Measurements from ENCODE around the gene SPEM1.

The SPEM1 gene

DNA sequence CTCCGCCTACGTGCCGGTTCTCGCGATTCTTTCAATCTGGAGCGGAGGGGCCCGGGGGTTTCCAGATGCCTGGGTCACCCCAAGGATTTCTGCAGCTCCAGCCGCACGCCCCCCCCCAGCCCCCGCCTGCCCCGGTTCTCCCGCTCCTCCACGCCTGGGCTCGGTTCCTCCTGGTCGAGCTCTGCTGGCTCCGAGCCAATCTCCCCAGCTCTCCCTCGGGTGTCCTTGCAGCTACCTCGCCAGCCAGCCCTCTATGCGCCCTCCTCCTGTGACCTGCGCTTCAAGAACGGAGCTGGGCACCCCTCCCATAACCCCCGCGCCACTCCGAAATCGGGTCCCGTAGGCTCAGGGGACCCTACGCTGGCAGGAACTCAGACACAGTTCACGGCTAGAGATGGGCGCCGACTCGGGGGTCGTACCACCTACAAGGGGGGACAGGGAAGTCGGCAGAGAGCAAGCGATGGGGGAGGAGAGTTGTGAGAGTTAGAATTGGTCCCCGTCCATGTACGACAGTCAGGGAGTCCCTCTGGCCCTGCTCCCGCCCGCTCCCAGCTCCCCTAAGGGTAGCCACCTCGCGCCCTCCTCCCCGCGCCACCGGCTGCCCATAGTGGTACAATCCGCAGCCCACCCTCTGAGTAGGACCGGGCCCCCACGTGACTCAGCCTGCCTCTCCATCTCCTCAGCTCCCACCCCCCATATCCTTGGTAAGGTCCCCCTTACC is 20.1 kb downstream of the SPEM1 start:
- DNase-seq (ENCODE audit: low read depth in 2 of 2), result no peak

DNA sequence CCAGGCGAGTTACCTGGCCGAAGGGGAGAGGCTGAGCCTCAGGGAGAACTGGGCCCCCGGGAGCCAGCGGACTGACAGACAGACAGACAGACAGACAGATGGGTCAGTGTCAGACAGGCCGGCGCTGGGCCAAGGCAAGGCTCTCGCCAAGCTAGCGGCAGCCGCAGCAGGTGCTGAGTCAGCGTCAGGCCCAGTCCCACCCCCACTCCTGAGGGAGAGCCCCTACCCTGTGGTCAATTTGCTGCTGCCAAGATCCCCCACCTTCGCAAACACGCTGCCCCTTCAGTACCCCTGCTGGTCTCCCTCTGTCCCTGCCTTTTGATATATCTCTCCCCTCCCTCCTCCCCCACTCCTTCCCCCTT is 20.7 kb downstream of the SPEM1 start:
- DNase-seq (ENCODE audit: low read depth in 2 of 2), result no peak

DNA sequence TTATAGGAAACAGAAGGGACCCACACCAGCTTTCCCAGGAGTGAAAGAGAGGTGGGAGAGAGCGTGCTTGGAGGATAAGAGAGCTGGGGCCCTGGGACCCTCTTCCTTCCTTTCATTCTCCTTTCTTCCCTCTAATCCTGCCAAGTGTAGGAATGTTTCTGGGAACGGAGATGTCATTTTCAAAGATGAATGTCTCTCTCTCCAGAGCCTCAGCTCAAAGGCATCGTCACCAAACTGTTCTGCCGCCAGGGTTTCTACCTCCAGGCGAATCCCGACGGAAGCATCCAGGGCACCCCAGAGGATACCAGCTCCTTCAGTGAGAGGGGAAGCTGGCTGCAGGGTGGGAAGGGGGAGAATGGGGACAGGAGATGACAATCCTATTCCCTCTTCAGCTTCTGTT is 21.1 kb downstream of the SPEM1 start:
- DNase-seq (ENCODE audit: low read depth in 2 of 2), result no peak

DNA sequence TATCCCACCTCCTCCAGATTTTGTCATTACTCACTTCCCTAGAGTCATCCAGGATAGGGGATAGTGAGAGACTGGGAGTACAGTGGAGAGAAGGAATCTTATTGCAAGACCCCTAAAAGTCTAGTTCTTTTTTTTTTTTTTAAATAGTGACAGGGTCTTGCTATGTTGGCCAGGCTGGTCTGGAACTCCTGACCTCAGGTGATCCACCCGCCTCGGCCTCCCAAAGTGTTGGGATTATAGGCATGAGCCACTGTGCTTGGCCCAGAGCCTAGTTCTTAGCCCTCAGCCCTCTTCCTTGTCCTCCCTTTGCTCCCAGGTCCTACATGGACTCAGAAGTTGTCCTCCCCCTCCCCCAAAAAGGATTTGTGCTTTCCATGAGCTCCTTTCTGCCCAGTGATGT is 22.0 kb downstream of the SPEM1 start:
- DNase-seq (ENCODE audit: low read depth in 2 of 2), result no peak

DNA sequence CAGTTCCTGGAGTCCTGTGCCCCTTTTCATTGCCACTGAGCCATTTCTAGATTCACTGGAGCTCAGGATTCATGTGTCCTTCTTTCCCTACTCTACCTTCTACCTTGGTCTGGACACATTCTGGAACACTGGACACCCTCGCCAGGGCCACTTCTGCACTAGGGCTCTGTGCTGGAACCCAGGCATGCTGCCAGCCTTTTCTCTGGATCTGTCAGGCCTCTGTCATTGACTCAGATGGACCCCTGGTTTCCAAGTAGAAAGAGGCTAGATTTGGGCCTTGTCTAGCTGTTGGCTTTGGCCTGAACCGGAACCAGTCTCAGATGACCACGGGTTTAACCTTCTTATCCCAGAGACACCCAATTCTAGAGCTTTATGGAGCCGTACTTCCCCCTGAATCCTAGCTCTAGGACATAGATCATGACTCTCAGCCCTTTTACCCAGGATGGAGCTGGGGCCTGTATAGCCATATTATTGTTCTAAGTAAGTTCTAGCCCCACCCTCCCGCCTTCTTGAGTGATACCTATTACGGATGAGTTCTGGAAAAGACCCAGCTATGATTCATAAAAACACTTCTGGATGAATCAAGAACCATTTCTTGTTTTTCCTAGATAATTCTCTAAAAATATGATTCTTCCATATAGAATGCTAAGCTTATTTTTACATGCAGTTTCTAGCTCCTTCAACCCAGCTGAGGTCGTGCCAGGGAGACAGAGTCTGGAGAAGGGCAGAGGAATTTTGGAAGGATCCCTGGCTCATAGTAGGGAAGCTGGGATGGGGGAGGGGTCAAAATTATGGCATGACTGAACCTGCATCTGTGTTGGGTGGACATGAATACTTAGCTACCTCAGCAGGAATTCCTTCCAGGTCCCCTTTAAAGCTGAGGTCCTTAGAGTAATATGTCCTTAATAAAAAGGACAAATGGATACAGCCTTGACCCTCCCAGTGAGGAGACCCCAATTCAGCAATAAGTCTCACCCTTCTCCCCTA is 23.7 kb downstream of the SPEM1 start:
- DNase-seq (ENCODE audit: low read depth in 2 of 2), result no peak

DNA sequence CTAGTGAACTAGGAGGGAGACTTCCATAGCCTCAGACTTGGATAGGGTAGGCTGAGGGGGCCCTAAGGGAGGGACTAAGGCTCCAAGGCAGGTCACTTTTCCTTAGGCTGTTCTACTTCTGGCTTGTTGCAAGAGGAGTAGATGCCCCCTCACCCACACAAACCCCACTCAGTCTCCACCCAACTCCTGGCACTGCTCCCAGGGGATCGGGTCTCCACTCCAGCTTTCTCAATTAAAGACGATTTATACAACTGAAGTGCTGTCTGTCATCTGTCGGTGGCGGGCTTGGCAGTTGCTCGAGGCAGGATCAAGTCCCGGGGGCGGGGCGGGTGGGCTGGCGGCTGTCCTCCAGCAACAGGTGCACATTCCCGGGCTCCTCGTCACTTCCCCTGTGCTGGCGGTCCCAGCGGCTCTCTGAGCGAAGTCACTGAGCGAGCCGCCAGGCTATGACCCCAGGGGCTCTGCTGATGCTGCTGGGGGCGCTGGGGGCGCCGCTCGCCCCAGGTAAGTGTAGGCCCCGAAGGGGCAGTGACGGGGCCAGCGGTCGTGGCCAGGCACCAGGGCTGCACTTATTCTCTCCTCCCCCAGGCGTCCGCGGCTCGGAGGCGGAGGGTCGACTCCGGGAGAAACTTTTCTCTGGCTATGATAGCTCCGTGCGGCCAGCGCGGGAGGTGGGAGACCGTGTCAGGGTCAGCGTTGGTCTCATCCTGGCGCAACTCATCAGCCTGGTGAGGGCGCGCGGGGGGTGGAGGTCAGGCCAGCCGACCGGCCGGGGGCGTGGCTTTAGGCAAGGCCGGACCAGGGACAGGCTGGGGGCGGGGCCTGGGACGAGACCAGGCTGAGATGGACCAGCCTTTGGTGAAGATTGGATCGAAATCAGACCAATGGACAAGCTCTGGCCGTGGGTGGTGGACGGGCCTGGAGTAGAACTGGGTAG is 24.8 kb downstream of the SPEM1 start, which contains the start of gene CHRNB1:
Gene CHRNB1, plus strand, starts transcription at position 380 of the 937 bp plus-strand sequence. Its CDS starts 67 bp downstream, at position 447.
- no peak for DNase-seq (ENCODE audit: low read depth in 2 of 2)

DNA sequence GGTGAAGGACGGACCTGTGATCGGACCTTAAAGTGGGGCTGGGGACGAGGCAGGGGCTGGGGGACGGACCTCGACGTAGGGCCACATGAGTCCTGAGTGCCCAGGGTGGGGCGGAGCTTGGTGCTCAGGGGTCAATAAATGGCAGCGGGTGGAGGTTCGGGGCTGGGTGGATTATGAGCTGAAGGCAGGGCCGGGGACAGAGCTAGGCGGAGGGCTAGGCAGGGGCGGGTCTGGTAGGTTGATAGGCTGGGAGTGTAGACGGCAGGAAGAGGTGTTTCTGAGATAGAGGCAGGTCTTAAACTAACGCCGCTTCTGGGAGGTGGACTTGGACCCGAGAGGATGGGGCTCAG is 25.5 kb downstream of the SPEM1 start:
- DNase-seq (ENCODE audit: low read depth in 2 of 2), result no peak

DNA sequence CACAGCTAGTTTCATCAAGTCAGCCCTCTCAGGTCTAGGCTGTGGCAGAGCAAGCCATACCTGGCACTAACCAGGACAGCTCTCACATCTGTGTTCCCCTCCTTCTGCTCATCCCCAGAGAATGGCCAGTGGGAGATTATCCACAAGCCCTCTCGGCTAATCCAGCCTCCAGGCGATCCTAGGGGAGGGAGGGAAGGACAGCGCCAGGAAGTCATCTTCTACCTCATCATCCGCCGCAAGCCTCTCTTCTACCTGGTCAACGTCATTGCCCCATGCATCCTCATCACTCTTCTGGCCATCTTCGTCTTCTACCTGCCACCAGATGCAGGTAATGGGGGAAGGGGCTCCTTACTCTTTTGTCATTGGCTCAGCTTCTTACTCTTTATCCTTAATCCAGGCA is 28.3 kb downstream of the SPEM1 start:
- no peak for DNase-seq (ENCODE audit: low read depth in 2 of 2)

DNA sequence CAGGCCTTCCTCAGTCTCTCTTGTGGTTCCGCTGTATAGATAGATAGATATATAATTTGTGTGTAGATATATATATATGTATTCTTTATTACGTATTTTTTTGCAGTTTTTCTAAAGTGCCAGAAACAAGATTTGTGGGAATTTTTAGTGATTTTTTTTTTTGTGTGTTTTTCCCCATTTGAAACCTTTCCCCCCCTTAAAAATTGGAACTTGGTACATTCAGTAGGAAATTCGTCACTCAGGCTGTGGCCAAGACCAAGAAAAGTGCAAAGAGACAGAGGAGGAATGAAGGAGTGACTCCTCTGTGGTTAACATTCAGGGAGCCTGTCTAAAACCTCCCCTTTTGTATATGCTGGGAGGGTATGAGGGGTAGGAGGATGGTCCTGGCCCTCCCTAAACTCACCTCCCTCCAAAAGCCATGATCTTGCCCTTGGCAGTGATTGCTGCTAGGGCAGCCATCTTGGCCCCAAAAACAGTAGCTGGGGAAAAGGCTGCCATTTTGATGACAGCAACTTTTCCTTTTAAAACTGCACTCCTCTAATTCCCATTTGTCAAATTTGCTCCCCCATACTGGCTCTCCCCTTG is 39.9 kb downstream of the SPEM1 start:
- DNase-seq (ENCODE audit: low read depth in 2 of 2), result no peak

DNA sequence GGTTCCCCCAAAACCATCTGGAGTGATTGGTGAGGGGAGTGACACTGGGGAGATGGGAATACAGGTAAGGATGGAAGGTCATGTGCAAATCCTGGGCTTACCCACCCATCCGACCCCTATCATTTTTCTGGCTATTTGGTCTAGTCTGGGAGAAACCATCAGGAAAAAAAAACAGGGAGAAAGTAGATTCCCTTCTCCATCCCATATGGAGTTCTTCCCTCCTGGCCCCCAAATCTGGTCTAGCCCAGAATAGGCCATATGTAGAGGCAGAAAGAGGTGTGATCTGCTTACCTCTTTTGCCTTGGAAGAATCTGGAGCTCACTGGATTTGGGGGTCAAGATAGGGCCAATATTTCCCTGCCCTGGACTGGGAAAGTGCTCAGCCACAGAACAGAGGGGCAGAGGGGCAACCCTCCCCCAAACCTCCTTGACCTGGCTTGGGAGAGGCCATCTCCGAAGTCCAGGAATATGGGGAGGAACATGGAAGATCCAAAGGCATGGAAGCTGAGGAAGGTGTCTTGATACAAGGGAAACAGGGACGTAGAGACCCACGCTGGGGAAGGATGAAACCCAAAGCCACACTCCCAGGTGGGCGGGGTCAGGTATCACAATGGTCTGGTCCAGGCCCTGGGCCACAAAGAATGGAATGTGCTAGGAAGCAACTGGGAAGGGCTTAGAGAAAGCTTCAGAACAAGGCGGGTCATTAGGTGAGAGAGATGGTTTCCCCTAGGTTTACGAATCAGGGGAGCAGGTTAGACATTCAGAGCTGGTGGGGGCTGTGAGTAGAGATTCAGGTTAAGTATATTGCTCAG is 40.9 kb downstream of the SPEM1 start:
- no peak for DNase-seq (ENCODE audit: low read depth in 2 of 2)

DNA sequence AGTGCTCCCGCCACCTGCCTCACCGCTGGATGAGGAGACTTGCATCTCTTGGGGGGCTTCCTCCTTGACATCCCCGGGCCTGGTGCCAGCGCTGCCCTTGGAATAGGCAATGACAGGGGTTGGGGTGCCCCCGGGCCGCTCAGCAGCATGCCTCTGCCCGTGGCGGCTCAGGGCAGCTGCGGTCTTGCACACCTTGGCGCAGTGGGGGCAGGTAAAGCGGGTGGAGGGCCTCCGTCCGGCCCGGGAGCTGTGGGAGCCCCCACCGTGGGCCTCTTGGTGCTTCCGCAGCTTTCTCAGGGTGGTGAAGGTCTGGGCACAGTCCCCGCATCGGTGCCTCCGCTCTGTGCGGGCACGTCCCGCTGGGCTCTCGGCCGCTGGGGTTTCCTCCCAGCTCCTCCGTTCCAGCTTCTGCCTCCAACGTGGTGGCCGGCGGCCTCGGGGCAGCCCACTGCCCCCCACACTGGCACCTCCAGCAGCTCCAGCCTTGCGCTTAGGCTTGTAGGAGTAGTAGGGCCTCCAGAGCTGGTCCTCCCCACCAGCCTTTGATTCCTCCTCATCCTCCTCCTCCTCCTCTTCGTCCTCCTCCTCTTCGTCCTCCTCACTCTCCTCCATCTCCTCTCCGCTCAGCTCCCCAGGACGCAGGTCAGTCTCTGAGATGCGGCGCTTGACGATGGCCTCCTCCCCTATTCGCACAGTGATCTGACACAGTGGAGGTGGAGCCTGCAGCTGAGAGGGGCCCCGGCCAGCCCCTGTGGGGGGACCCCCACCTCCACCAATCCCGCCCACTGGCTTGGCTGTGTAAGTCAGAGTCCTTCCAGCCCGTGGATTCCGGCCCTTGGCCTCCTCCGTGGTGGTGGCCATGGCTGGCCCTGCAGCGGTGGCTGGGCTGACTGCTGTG is 42.6 kb downstream of the SPEM1 start:
- no peak for DNase-seq (ENCODE audit: low read depth in 2 of 2)

DNA sequence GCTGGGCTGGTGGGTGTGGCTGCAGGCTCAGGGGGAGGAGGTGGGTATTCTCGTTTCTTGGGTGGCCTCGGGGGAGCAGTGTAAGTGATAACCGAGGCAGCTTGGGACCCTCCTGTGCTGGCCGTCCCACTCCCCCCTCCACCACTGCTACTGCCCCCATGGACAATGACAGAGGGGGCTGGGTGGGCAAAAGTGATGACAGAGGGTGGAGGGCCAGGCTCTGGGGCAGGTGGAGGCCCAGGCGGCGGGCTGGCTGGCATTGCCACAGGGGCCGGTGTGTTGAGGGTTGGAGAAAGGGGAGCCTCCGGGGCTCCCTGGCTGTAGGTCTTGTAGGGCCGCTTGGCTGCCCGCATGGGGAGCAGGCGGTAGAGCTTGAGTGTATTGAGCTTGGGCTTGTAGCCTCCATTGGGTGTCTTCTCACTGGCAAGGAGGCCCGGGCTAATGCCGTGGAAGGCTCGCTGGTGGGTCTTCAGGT is 43.3 kb downstream of the SPEM1 start:
- DNase-seq (ENCODE audit: low read depth in 2 of 2), result no peak

DNA sequence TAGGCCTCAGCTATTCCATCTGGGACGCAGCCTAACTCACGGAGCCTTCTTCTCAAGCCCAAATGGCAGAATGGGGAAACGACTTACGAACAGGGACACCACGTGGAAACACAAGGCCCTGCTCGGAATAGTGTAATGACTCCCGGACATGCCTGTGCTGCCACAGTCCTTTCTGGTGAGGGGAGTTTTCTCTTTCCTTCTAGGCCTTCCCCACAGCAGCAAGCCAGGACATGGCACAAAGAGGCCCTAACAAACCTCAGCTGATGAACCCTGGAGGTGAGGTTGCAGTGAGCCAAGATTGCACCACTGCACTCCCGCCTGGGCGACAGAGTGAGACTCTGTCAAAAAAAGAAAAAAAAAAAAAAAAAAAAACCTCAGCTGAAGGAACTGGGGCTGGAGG is 44.0 kb downstream of the SPEM1 start:
- DNase-seq (ENCODE audit: low read depth in 2 of 2), result no peak

DNA sequence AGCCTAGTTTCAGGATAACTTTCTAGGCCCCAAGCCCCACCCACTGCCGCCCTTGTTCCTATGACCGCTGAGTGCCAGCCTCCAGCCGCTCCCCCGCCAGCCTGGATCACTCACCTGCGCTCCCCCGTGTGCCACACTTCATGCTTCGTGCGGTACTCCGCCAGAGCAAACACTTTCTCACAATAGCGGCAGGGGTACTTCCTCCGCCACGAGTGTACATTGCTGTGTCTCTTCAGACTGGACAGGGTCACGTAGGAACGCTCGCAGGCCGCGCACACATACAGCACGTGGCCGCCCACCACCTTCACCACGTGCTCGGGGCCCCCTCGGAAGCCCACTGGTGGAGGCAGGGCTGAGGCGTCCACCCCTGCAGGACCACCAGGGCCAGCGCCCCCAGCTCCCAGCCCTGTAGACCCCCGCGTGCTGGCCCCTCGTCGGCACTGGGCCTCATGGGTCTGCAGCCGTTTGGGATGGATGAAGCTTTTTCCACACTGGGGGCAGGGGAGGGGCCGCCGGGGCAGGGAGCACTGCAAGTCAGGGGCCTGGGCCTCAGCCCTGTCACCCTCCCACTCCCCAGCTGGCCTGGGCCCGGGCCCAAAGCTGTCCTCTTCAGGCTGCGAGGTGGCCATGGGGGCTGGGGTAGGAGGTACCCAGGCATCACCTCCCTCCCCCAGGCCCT is 45.6 kb downstream of the SPEM1 start:
- DNase-seq (ENCODE audit: low read depth in 2 of 2), result no peak

DNA sequence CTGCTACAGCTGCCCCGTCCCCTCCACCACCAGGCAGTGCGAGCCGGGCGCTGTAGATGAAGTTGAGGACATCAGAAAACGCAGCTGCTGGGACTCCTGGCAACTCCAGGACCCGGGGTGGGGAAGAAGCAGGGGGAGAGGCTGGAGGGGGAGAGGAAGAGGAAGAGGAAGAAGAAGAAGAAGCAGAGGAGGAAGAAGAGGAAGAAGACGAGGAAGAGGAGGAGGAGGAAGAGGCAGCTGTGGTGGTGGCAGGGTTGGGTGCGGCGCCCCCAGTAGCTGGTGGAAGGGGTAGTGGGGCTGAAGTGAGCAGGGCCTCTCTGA is 46.2 kb downstream of the SPEM1 start:
- no peak for DNase-seq (ENCODE audit: low read depth in 2 of 2)

DNA sequence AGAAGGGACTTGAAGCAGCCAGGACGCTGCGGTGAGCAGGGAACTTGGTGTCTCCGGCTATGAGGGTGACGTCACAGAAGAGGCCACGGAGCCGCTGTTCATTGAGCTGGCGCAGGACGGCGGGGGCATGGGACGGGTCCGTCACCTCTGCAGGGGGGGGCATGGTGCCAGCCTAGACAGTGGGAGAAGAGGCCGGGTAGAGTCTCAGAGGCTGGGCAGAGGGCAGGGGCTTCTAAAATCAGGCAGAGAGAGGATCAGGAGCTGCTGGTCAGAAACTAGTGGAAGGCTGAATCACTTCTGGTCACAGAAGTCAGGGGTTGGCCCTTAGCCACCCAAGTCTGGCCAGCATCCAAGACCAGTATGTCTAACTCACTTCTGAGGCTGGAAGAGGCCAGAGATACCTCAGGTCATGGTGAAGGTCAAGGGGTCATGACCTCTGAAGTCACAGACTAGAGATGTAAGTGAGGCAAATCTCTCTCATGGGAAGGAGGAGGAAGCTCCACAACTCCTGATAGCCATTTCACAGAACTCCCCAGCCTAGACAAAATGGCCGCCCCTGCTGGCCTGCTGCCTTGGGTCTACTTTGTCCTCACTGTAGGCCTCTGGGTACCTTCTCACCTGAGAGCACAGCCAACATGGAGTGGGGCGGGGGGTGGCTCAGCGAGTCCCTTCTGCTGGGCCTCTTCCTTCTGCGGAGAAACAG is 46.7 kb downstream of the SPEM1 start:
- DNase-seq (ENCODE audit: low read depth in 2 of 2), result no peak

DNA sequence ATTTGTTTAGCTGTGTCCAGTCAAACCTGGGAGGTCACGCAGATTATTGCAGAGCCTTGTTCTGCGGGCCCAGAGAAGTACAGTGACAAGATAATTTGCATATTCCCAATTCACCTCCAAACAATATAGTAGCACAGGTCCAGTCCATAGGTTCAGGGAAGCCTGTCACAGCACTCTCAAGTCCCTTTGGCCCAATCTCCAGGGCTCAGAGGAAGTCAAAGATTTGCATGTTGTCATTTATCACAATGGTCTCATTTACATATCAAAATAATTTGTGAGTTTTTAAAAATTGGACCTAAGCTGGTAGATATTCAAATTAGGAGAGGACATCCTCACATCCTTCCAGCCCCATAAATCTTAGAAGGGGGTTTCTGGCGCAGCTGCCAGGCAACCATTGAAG is 47.4 kb downstream of the SPEM1 start:
- DNase-seq (ENCODE audit: low read depth in 2 of 2), result no peak

DNA sequence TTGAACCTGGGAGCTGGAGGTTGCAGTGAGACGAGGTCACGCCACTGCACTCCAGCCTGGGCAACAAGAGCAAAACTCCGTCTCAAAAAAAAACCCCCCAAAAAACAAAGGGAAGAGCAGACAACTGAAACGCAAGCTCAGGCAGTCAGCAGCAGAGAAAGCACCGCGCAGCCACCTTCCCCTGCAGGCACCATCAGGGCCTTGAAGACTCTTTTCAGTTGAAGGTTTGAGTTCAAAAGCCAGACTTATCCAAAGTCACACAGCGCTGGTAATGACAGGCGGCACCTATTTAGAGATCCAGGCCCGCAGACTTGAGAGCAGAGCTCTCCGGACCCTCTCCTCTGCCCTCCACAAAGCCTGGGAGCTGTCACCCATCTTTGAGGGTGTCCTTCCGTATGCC is 48.2 kb downstream of the SPEM1 start:
- no peak for DNase-seq (ENCODE audit: low read depth in 2 of 2)
